HG02938 (cell line): ENCODE data around the gene ADAMTS14.

Source experiments
- ATAC-seq: cut with Tn5 transposase; IDR thresholded peaks from one replicate; pipeline ENCODE4 v1.9.1; 2021; ENCODE audit warnings: mild to moderate bottlenecking, moderate library complexity; ENCODE audit not compliant: unreplicated experiment

ADAMTS14 gene

GRCh38 chr10:70807556-70807955 lies 135.2 kb downstream of the ADAMTS14 start:
- ATAC-seq: no peak

- no peak for ATAC-seq
These were observed 136.8 kb downstream of the ADAMTS14 start for GRCh38 chr10:70809011-70809611.

- no peak for ATAC-seq
These were observed 137.4 kb downstream of the ADAMTS14 start for GRCh38 chr10:70809726-70810125.

- ATAC-seq: no peak
These were observed 138.7 kb downstream of the ADAMTS14 start for GRCh38 chr10:70810967-70811366.

GRCh38 chr10:70811881-70812280 lies 139.6 kb downstream of the ADAMTS14 start:
- no peak for ATAC-seq
